HCT116 (cell line): ENCODE results near the gene TKTL1. TPM values are rescaled to one million over a fixed set of nuclear protein-coding genes. Genes with fewer than 3 reads are reported as not detected.

ENCODE experiments used
- ATAC-seq: fragments of 200-7000 bp; cut with Tn5 transposase; 2 replicates; pipeline ENCODE4 v1.9.1; 2020; ENCODE audit warnings: mild to moderate bottlenecking, moderate library complexity
- BruUV-seq: library from RNA; stranded (reverse); fragments of 400-500 nt; replicated peaks from 2 replicates; lab custom pipeline; 2021; lab: Mats Ljungman, UMichigan
- CTCF ChIA-PET: fragments of 300-600 bp; sonication (Branson Sonifier 250); formaldehyde crosslinking; loops from one replicate; lab custom pipeline; 2021; ENCODE audit warnings: antibody characterized with exemption; lab: Charles Lee
- POLR2A ChIA-PET: fragments of 300-600, 350-600 bp; sonication (Branson Sonifier 250); formaldehyde crosslinking; loops from one replicate; lab custom pipeline; 2021; ENCODE audit warnings: antibody characterized with exemption; lab: Charles Lee
- RAD21 ChIA-PET, 2 experiments: fragments of 300-600 bp; sonication (Branson Sonifier 250); formaldehyde crosslinking; loops; one replicate each; lab custom pipeline; 2023; ENCODE audit warnings: low total read pairs in 2 of 2; ENCODE audit not compliant: uncharacterized antibody in 2 of 2, unreplicated experiment in 2 of 2, low non-redundant PET in 1 of 2; lab: Charles Lee
- DNase-seq: peaks from one replicate; pipeline ENCODE4 v3.0.0-alpha.2; 2010; ENCODE audit warnings: low read depth, low spot score
- H2AFZ ChIP-seq: fragments of 200-600 bp; shearing (Covaris generic), sonication (generic); 2 replicates; pipeline ENCODE4 v1.6.1; 2017; ENCODE audit warnings: low read depth, mixed run types, mixed read lengths, antibody characterized with exemption, low read length; ENCODE audit not compliant: poor library complexity, severe bottlenecking
- H3K27ac ChIP-seq: 2 replicates; pipeline ENCODE4 v1.5.1; 2012; ENCODE audit warnings: low read depth, low read length
- H3K27me3 ChIP-seq: fragments of 200-600 bp; sonication (generic); 2 replicates; pipeline ENCODE4 v1.6.1; 2016; ENCODE audit warnings: mixed run types, low read length, mixed read lengths; ENCODE audit not compliant: insufficient read depth
- H3K36me3 ChIP-seq, 2 experiments: fragments of 200-500 bp in 1 of 2; fragments of 200-600 bp in 1 of 2; sonication (Bioruptor generic) in 1 of 2; sonication (generic) in 1 of 2; 2 replicates each; pipeline versions ENCODE4 v1.5.1 to v1.6.1; 2014 to 2016; ENCODE audit warnings: low read length in 2 of 2, inconsistent platforms in 1 of 2, mixed read lengths in 1 of 2, mixed run types in 1 of 2; ENCODE audit not compliant: insufficient read depth in 2 of 2, control insufficient read depth in 1 of 2
- H3K4me1 ChIP-seq, 2 experiments: fragments of 200-600 bp in 1 of 2; sonication (generic) in 1 of 2; 2 replicates each; pipeline versions ENCODE4 v1.5.1 to v1.6.1; 2012 to 2017; ENCODE audit warnings: low read length in 2 of 2, inconsistent platforms in 1 of 2, mild to moderate bottlenecking in 1 of 2, mixed read lengths in 1 of 2, mixed run types in 1 of 2, moderate library complexity in 1 of 2; ENCODE audit not compliant: insufficient read depth in 2 of 2, control insufficient read depth in 1 of 2
- H3K4me2 ChIP-seq: fragments of 200-600 bp; sonication (generic); 2 replicates; pipeline ENCODE4 v1.6.1; 2017; ENCODE audit warnings: mixed run types, low read length, mixed read lengths
- H3K4me3 ChIP-seq, 2 experiments: fragments of 200-600 bp in 1 of 2; sonication (generic) in 1 of 2; replicated peaks in 1 of 2; 2 replicates each; pipeline ENCODE4 v1.5.1; 2011 to 2016; ENCODE audit warnings: low read length in 2 of 2, control low read depth in 1 of 2, low read depth in 1 of 2, mild to moderate bottlenecking in 1 of 2, mixed read lengths in 1 of 2, mixed run types in 1 of 2
- H3K79me2 ChIP-seq: fragments of 200-600 bp; sonication (generic); 2 replicates; pipeline ENCODE4 v1.6.1; 2017; ENCODE audit warnings: mild to moderate bottlenecking, mixed run types, low read length, moderate library complexity, mixed read lengths; ENCODE audit not compliant: insufficient read depth
- H3K9ac ChIP-seq: fragments of 200-600 bp; sonication (generic); 2 replicates; pipeline ENCODE4 v1.6.1; 2016; ENCODE audit warnings: low read length, mixed read lengths
- H3K9me2 ChIP-seq: fragments of 200-600 bp; sonication (generic), shearing (Covaris generic); 2 replicates; pipeline ENCODE4 v1.6.1; 2017; ENCODE audit warnings: mixed run types, mild to moderate bottlenecking, moderate library complexity; ENCODE audit not compliant: insufficient read depth
- H3K9me3 ChIP-seq, 2 experiments: fragments of 200-500 bp in 1 of 2; fragments of 200-600 bp in 1 of 2; sonication (Bioruptor generic) in 1 of 2; sonication (generic) in 1 of 2; 2 replicates each; pipeline ENCODE4 v1.6.1; 2014 to 2017; ENCODE audit warnings: low read length in 2 of 2, mixed read lengths in 2 of 2, inconsistent platforms in 1 of 2, low read depth in 1 of 2, mild to moderate bottlenecking in 1 of 2, mixed run types in 1 of 2, moderate library complexity in 1 of 2; ENCODE audit not compliant: control insufficient read depth in 1 of 2, insufficient read depth in 1 of 2
- H4K20me1 ChIP-seq: fragments of 200-600 bp; sonication (generic), shearing (Covaris generic); 2 replicates; pipeline ENCODE4 v1.6.1; 2017; ENCODE audit warnings: mixed run types, mild to moderate bottlenecking, moderate library complexity; ENCODE audit not compliant: insufficient read depth
- CEBPB ChIP-seq: IDR thresholded peaks from 2 replicates; pipeline ENCODE4 v1.6.1; 2012; ENCODE audit warnings: low read depth
- ELF1 ChIP-seq: IDR thresholded peaks from 2 replicates; pipeline ENCODE4 v1.6.1; 2012; ENCODE audit warnings: low read depth, borderline replicate concordance
- EZH2phosphoT487 ChIP-seq: fragments of 200-600 bp; IDR thresholded peaks from 2 replicates; pipeline ENCODE4 v1.6.1; 2018; ENCODE audit warnings: antibody characterized with exemption, borderline replicate concordance
- FOSL1 ChIP-seq: IDR thresholded peaks from 2 replicates; pipeline ENCODE4 v1.6.1; 2012; ENCODE audit warnings: low read depth
- JUND ChIP-seq: IDR thresholded peaks from 2 replicates; pipeline ENCODE4 v1.6.1; 2012
- SP1 ChIP-seq: IDR thresholded peaks from 2 replicates; pipeline ENCODE4 v1.6.1; 2012; ENCODE audit warnings: low read depth
- SRF ChIP-seq: IDR thresholded peaks from 2 replicates; pipeline ENCODE4 v1.6.1; 2012; ENCODE audit warnings: low read depth
- TCF7L2 ChIP-seq: IDR thresholded peaks from 2 replicates; pipeline ENCODE4 v1.7.0; 2011; ENCODE audit warnings: borderline replicate concordance, inconsistent platforms; ENCODE audit not compliant: insufficient read depth, insufficient read length; ENCODE audit errors: extremely low read depth
- ZFX ChIP-seq: fragments of 450-650 bp; IDR thresholded peaks from 2 replicates; pipeline ENCODE4 v1.6.1; 2017
- intact Hi-C: fragments of 100-400 bp; cut with micrococcal nuclease; formaldehyde crosslinking; loops from 2 replicates; pipeline ENCODE4 v1.10.0; 2022
- total RNA-seq: library from RNA; stranded (reverse); gene quantifications from one replicate; pipeline ENCODE4 v1.2.1, GENCODE V29; 2021; ENCODE audit not compliant: unreplicated experiment
- TF ChIP-seq, protein P1 (sequence below): IDR thresholded peaks from 2 replicates; pipeline ENCODE4 v1.6.1; 2012
- TF ChIP-seq, protein P2 (sequence below): IDR thresholded peaks from 2 replicates; pipeline ENCODE4 v1.6.1; 2012; ENCODE audit warnings: low read depth
- TF ChIP-seq, protein P3 (sequence below): IDR thresholded peaks from 2 replicates; pipeline ENCODE4 v1.6.1; 2012

Gene TKTL1
- total RNA-seq, 1 experiment from 2014 or later = 0.34 TPM

DNA sequence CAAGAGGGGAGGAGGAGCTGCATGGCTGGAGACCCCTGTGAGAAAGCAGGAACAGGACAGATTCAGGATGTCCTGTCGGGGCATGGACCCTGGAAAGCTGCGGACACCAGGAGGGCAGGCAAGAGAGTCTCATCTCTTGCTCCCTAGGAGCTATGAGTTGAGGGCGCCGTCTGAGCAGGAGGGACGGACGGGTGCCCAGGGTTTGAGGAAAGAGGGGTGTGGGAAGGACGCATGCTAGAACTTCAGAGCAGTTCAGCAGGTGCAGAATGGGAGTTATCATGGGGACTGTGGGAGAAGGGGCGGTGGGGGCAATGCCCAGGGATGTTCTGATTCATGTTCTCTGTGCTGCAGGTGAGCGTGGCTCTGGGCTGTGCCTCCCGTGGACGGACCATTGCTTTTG, 24.8 kb downstream of the TKTL1 start:
- no peaks in the 10 kb centered on the region for H4K20me1 ChIP-seq
- TF ChIP-seq FOSL1 = no peak
- TF ChIP-seq SP1 = no peak
- TF ChIP-seq, protein P1, sequence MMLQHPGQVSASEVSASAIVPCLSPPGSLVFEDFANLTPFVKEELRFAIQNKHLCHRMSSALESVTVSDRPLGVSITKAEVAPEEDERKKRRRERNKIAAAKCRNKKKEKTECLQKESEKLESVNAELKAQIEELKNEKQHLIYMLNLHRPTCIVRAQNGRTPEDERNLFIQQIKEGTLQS = no peak
- no peak for TF ChIP-seq TCF7L2
- TF ChIP-seq ELF1 = no peak
- no peak for TF ChIP-seq EZH2phosphoT487
- TF ChIP-seq CEBPB = no peak
- TF ChIP-seq ZFX = no peak
- no peak for TF ChIP-seq SRF
- TF ChIP-seq, protein P2, sequence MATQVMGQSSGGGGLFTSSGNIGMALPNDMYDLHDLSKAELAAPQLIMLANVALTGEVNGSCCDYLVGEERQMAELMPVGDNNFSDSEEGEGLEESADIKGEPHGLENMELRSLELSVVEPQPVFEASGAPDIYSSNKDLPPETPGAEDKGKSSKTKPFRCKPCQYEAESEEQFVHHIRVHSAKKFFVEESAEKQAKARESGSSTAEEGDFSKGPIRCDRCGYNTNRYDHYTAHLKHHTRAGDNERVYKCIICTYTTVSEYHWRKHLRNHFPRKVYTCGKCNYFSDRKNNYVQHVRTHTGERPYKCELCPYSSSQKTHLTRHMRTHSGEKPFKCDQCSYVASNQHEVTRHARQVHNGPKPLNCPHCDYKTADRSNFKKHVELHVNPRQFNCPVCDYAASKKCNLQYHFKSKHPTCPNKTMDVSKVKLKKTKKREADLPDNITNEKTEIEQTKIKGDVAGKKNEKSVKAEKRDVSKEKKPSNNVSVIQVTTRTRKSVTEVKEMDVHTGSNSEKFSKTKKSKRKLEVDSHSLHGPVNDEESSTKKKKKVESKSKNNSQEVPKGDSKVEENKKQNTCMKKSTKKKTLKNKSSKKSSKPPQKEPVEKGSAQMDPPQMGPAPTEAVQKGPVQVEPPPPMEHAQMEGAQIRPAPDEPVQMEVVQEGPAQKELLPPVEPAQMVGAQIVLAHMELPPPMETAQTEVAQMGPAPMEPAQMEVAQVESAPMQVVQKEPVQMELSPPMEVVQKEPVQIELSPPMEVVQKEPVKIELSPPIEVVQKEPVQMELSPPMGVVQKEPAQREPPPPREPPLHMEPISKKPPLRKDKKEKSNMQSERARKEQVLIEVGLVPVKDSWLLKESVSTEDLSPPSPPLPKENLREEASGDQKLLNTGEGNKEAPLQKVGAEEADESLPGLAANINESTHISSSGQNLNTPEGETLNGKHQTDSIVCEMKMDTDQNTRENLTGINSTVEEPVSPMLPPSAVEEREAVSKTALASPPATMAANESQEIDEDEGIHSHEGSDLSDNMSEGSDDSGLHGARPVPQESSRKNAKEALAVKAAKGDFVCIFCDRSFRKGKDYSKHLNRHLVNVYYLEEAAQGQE = no peak
- TF ChIP-seq, protein P3, sequence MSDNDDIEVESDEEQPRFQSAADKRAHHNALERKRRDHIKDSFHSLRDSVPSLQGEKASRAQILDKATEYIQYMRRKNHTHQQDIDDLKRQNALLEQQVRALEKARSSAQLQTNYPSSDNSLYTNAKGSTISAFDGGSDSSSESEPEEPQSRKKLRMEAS = no peak
- no peak for TF ChIP-seq JUND
- no peaks in the 10 kb centered on the region for H3K9me3 ChIP-seq
- no peaks in the 10 kb centered on the region for H3K79me2 ChIP-seq
- no peak overlapping the region for H3K4me3 ChIP-seq
- H2AFZ ChIP-seq = no peak overlapping the region
- H3K9ac ChIP-seq = no peak overlapping the region
- RAD21 ChIA-PET = no interaction called here
- CTCF ChIA-PET = no interaction called here
- DNase-seq = no peak
- H3K4me1 ChIP-seq = no peaks in the 10 kb centered on the region; a peak in 1 of 4 replicates
- no TSS peak for BruUV-seq
- 0 out of 2 replicates have a peak, but pooled peaks cover 5% of the 10 kb centered on the region for H3K27me3 ChIP-seq
- no peak overlapping the region for H3K4me2 ChIP-seq
- POLR2A ChIA-PET = no interaction called here
- H3K9me2 ChIP-seq = no peaks in the 10 kb centered on the region
- H3K36me3 ChIP-seq = no peaks in the 10 kb centered on the region
- intact Hi-C loops = no loop called here
- no peak overlapping the region for H3K27ac ChIP-seq
- no peak for ATAC-seq
